ENCODE results near the gene TBC1D2B. TPM values are rescaled to one million over a fixed set of nuclear protein-coding genes. Genes with fewer than 3 reads are reported as not detected.

The TBC1D2B gene
- total and polyA plus RNA-seq, 2 donors from 2014 or later: 8.5 to 41.6 TPM

- peaks cover 0 to 22% (median 20%) of the 10 kb centered on the region in 3 donors for H3K36me3 ChIP-seq (ENCODE audit: control insufficient read depth in 2 of 3, insufficient read depth in 3 of 3, low read length in 3 of 3)
- H3K9me3 ChIP-seq (ENCODE audit: control insufficient read depth in 2 of 3, insufficient read depth in 1 of 3, low read length in 3 of 3): no peaks in the 10 kb centered on the region
- DNase-seq (no peak), FAIRE-seq (no peak)
- H3K4me3 ChIP-seq (ENCODE audit: low read length in 3 of 3): no peak overlapping the region
- no peak overlapping the region for H3K27ac ChIP-seq (ENCODE audit: low read depth in 2 of 2, low read length in 2 of 2)
- intact Hi-C loops (cut with DNase I): no loop called here
- no peak for TF ChIP-seq CTCF (IDR thresholded peaks at IDR 0.05; ENCODE audit: borderline replicate concordance, extremely low read depth, insufficient read depth)
- peaks cover 0 to 9% (median 8%) of the 10 kb centered on the region in 3 donors for H3K4me1 ChIP-seq (ENCODE audit: control insufficient read depth in 2 of 3, insufficient read depth in 2 of 3, low read depth in 1 of 3, low read length in 3 of 3)
- H3K27me3 ChIP-seq (ENCODE audit: control insufficient read depth, insufficient read depth, low read length): no peaks in the 10 kb centered on the region
- no peak overlapping the region for H3K9ac ChIP-seq (ENCODE audit: low read length in 3 of 3)
These were observed 58.4 kb downstream of the TBC1D2B start for GRCh38 chr15:78018946-78019644.

- no peak for TF ChIP-seq CTCF (IDR thresholded peaks at IDR 0.05; ENCODE audit: borderline replicate concordance, extremely low read depth, insufficient read depth)
- Histone ChIP-seq H3K4me1 (ENCODE audit: control insufficient read depth in 2 of 3, insufficient read depth in 2 of 3, low read depth in 1 of 3, low read length in 3 of 3) (peaks cover 0 to 6% (median 5%) of the 10 kb centered on the region in 3 donors), H3K27me3 (ENCODE audit: control insufficient read depth, insufficient read depth, low read length) (no peaks in the 10 kb centered on the region), H3K9me3 (ENCODE audit: control insufficient read depth in 2 of 3, insufficient read depth in 1 of 3, low read length in 3 of 3) (no peaks in the 10 kb centered on the region), H3K4me3 (ENCODE audit: low read length in 3 of 3) (no peak overlapping the region), H3K36me3 (ENCODE audit: control insufficient read depth in 2 of 3, insufficient read depth in 3 of 3, low read length in 3 of 3) (peaks cover 0 to 27% (median 20%) of the 10 kb centered on the region in 3 donors), H3K27ac (ENCODE audit: low read depth in 2 of 2, low read length in 2 of 2) (no peak overlapping the region), H3K9ac (ENCODE audit: low read length in 3 of 3) (no peak overlapping the region)
- no peak for FAIRE-seq
- DNase-seq: no peak
- intact Hi-C loops (cut with DNase I): no loop called here
These were observed 59.1 kb downstream of the TBC1D2B start for GRCh38 chr15:78018445-78018844.

GRCh38 chr15:78016860-78017259, 60.7 kb downstream of the TBC1D2B start:
- no peaks in the 10 kb centered on the region for H3K27me3 ChIP-seq (ENCODE audit: control insufficient read depth, insufficient read depth, low read length)
- no peak overlapping the region for H3K4me3 ChIP-seq (ENCODE audit: low read length in 3 of 3)
- DNase-seq (no peak), FAIRE-seq (no peak)
- H3K9ac ChIP-seq (ENCODE audit: low read length in 3 of 3): no peak overlapping the region
- no peaks in the 10 kb centered on the region for H3K4me1 ChIP-seq (ENCODE audit: control insufficient read depth in 2 of 3, insufficient read depth in 2 of 3, low read depth in 1 of 3, low read length in 3 of 3)
- H3K27ac ChIP-seq (ENCODE audit: low read depth in 2 of 2, low read length in 2 of 2): no peak overlapping the region
- no peak for TF ChIP-seq CTCF (IDR thresholded peaks at IDR 0.05; ENCODE audit: borderline replicate concordance, extremely low read depth, insufficient read depth)
- H3K9me3 ChIP-seq (ENCODE audit: control insufficient read depth in 2 of 3, insufficient read depth in 1 of 3, low read length in 3 of 3): no peaks in the 10 kb centered on the region
- H3K36me3 ChIP-seq (ENCODE audit: control insufficient read depth in 2 of 3, insufficient read depth in 3 of 3, low read length in 3 of 3): peaks cover 3 to 37% (median 29%) of the 10 kb centered on the region in 3 donors
- intact Hi-C loops (cut with DNase I): no loop called here
